Neural progenitor cell (in vitro differentiated cells): ENCODE measurements around the gene AP5Z1. TPM values are rescaled to one million over a fixed set of nuclear protein-coding genes. Genes with fewer than 3 reads are reported as not detected.

Source experiments
- DNase-seq: peaks from one replicate; pipeline ENCODE4 v3.0.0-alpha.2; 2016; ENCODE audit warnings: low spot score
- H2AFZ ChIP-seq: fragments of 200-600 bp; sonication (generic); replicated peaks from 2 replicates; pipeline ENCODE4 v1.6.1; 2016; ENCODE audit warnings: antibody characterized with exemption
- H3F3A ChIP-seq: fragments of 200-600 bp; sonication (generic); 2 replicates; pipeline ENCODE4 v1.6.1; 2016; ENCODE audit warnings: antibody characterized with exemption, low read depth
- H3K27ac ChIP-seq: fragments of 200-600 bp; sonication (generic); 2 replicates; pipeline ENCODE4 v1.5.1; 2016; ENCODE audit warnings: mild to moderate bottlenecking
- H3K27me3 ChIP-seq: fragments of 200-600 bp; sonication (generic); 2 replicates; pipeline ENCODE4 v1.6.1; 2016; ENCODE audit warnings: mild to moderate bottlenecking, moderate library complexity
- H3K36me3 ChIP-seq: fragments of 200-600 bp; sonication (generic); 2 replicates; pipeline ENCODE4 v1.5.1; 2016
- H3K4me1 ChIP-seq: fragments of 200-600 bp; sonication (generic); 2 replicates; pipeline ENCODE4 v1.6.1; 2016; ENCODE audit warnings: mixed run types
- H3K4me2 ChIP-seq: fragments of 200-600 bp; sonication (generic); 2 replicates; pipeline ENCODE4 v1.6.1; 2016
- H3K4me3 ChIP-seq: fragments of 200-600 bp; sonication (generic); 2 replicates; pipeline ENCODE4 v1.5.1; 2016
- H3K79me2 ChIP-seq: fragments of 200-600 bp; sonication (generic); 2 replicates; pipeline ENCODE4 v1.6.1; 2016; ENCODE audit warnings: low read depth
- H3K9ac ChIP-seq: fragments of 200-600 bp; sonication (generic); 2 replicates; pipeline ENCODE4 v1.6.1; 2016
- H3K9me3 ChIP-seq: fragments of 200-600 bp; sonication (generic); 2 replicates; pipeline ENCODE4 v1.5.1; 2016; ENCODE audit warnings: low read depth
- H4K20me1 ChIP-seq: fragments of 200-600 bp; sonication (generic); 2 replicates; pipeline ENCODE4 v1.6.1; 2016; ENCODE audit warnings: low read depth
- H3K27ac Mint-ChIP-seq: 3 replicates; pipeline ENCODE4 v1.8.0; 2021; ENCODE audit warnings: mixed read lengths
- H3K27me3 Mint-ChIP-seq: 2 replicates; pipeline ENCODE4 v1.8.0; 2022; ENCODE audit warnings: low read depth, mild to moderate bottlenecking, inconsistent platforms, moderate library complexity, mixed read lengths; ENCODE audit not compliant: insufficient read depth
- H3K36me3 Mint-ChIP-seq: 3 replicates; pipeline ENCODE4 v1.8.0; 2021; ENCODE audit warnings: mixed read lengths
- H3K4me1 Mint-ChIP-seq: 3 replicates; pipeline ENCODE4 v1.8.0; 2021; ENCODE audit warnings: mixed read lengths
- H3K4me3 Mint-ChIP-seq: 3 replicates; pipeline ENCODE4 v1.8.0; 2021; ENCODE audit warnings: mild to moderate bottlenecking, moderate library complexity, mixed read lengths
- H3K9me3 Mint-ChIP-seq: 3 replicates; pipeline ENCODE4 v1.8.0; 2020; ENCODE audit warnings: mixed read lengths
- CTCF ChIP-seq: fragments of 200-600 bp; sonication (generic); IDR thresholded peaks from 2 replicates; pipeline ENCODE4 v1.5.1; 2017; ENCODE audit warnings: antibody characterized with exemption, mild to moderate bottlenecking
- EZH2 ChIP-seq: fragments of 200-600 bp; sonication (generic); IDR thresholded peaks from 2 replicates; pipeline ENCODE4 v1.6.1; 2017; ENCODE audit warnings: antibody characterized with exemption, mild to moderate bottlenecking, moderate library complexity
- EZH2phosphoT487 ChIP-seq: fragments of 200-600 bp; sonication (generic); IDR thresholded peaks from 2 replicates; pipeline ENCODE4 v1.6.1; 2017; ENCODE audit warnings: antibody characterized with exemption
- total RNA-seq: library from RNA; depleted of rRNA; stranded (reverse); fragments of >200 nt; gene quantifications from 2 replicates; pipeline ENCODE4 v1.2.3, GENCODE V29; 2015; ENCODE audit warnings: low replicate concordance

Gene AP5Z1
- total RNA-seq, 1 donor from 2014 or later = 8.3 TPM

- Mint-ChIP-seq H3K27ac (no peak overlapping the region), H3K9me3 (no peaks in the 10 kb centered on the region), H3K27me3 (peaks cover 8% of the 10 kb centered on the region), H3K4me3 (no peak overlapping the region), H3K36me3 (peaks cover 15% of the 10 kb centered on the region), H3K4me1 (no peaks in the 10 kb centered on the region)
- Histone ChIP-seq H3K36me3 (no peaks in the 10 kb centered on the region), H3K9me3 (no peaks in the 10 kb centered on the region), H3K27ac (no peak overlapping the region), H3K4me2 (no peak overlapping the region), H2AFZ (no peak overlapping the region), H3K79me2 (no peaks in the 10 kb centered on the region), H3K27me3 (no peaks in the 10 kb centered on the region), H3F3A (no peaks in the 10 kb centered on the region), H4K20me1 (peaks cover 4% of the 10 kb centered on the region), H3K4me1 (no peaks in the 10 kb centered on the region), H3K4me3 (no peak overlapping the region), H3K9ac (no peak overlapping the region)
- TF ChIP-seq EZH2phosphoT487 = no peak
- no peak for TF ChIP-seq EZH2
- no peak for TF ChIP-seq CTCF
- no peak for DNase-seq
Measured at GRCh38 chr7:4764402-4765007, 10.9 kb upstream of the AP5Z1 start.

GRCh38 chr7:4765776-4766490 lies 9.5 kb upstream of the AP5Z1 start:
- H3K27ac Mint-ChIP-seq = no peak overlapping the region
- Histone ChIP-seq H3F3A (no peaks in the 10 kb centered on the region), H3K4me3 (no peak overlapping the region)

GRCh38 chr7:4766666-4767519 lies 8.5 kb upstream of the AP5Z1 start:
- Histone ChIP-seq H3K79me2 (no peaks in the 10 kb centered on the region), H3K4me1 (no peaks in the 10 kb centered on the region), H3K9ac (no peak overlapping the region), H3K27ac (no peak overlapping the region), H2AFZ (no peak overlapping the region), H3K27me3 (no peaks in the 10 kb centered on the region), H3K4me3 (no peak overlapping the region), H3K9me3 (no peaks in the 10 kb centered on the region), H3K36me3 (no peaks in the 10 kb centered on the region), H3K4me2 (no peak overlapping the region), H4K20me1 (peaks cover 4% of the 10 kb centered on the region), H3F3A (no peaks in the 10 kb centered on the region)
- Mint-ChIP-seq H3K27me3 (peaks cover 7% of the 10 kb centered on the region), H3K27ac (no peak overlapping the region), H3K36me3 (peaks cover 10% of the 10 kb centered on the region), H3K4me1 (no peaks in the 10 kb centered on the region), H3K9me3 (no peaks in the 10 kb centered on the region), H3K4me3 (no peak overlapping the region)
- no peak for TF ChIP-seq CTCF
- no peak for TF ChIP-seq EZH2
- TF ChIP-seq EZH2phosphoT487 = no peak
- DNase-seq = no peak

More at GRCh38 chr7:4765776-4766490, 9.5 kb upstream of the AP5Z1 start:
- Histone ChIP-seq H3K79me2 (no peaks in the 10 kb centered on the region), H3K4me2 (no peak overlapping the region), H3K27me3 (no peaks in the 10 kb centered on the region), H3K4me1 (no peaks in the 10 kb centered on the region), H3K9ac (no peak overlapping the region), H3K36me3 (no peaks in the 10 kb centered on the region), H4K20me1 (peaks cover 4% of the 10 kb centered on the region), H2AFZ (no peak overlapping the region), H3K27ac (no peak overlapping the region), H3K9me3 (no peaks in the 10 kb centered on the region)
- H3K4me1 Mint-ChIP-seq = no peaks in the 10 kb centered on the region
- peaks cover 12% of the 10 kb centered on the region for H3K36me3 Mint-ChIP-seq
- peaks cover 10% of the 10 kb centered on the region for H3K27me3 Mint-ChIP-seq
- TF ChIP-seq EZH2phosphoT487 (no peak), CTCF (peak; percentile 54)
- H3K9me3 Mint-ChIP-seq = no peaks in the 10 kb centered on the region
- no peak overlapping the region for H3K4me3 Mint-ChIP-seq
- peak; percentile 32 for DNase-seq
